Activated gamma-delta T cell treated with anti-CD3 and anti-CD28 coated beads, Interleukin-2, amount 50 U/mL, for 16 hours (primary cell): ENCODE results near the gene OTC.

Source experiments
- DNase-seq: peaks from one replicate; pipeline ENCODE4 v3.0.0-alpha.2; 2020; ENCODE audit warnings: low read depth

The OTC gene

GRCh38 chrX:38357747-38358673, 5.6 kb downstream of the OTC start:
- no peak for DNase-seq

- no peak for DNase-seq
Measured at GRCh38 chrX:38363046-38363445, 10.6 kb downstream of the OTC start.

GRCh38 chrX:38365954-38366353, 13.6 kb downstream of the OTC start:
- no peak for DNase-seq

- no peak for DNase-seq
Measured at GRCh38 chrX:38368774-38369173, 16.4 kb downstream of the OTC start.

GRCh38 chrX:38371641-38372040, 19.2 kb downstream of the OTC start:
- no peak for DNase-seq

GRCh38 chrX:38374431-38374830, 22.0 kb downstream of the OTC start:
- no peak for DNase-seq

- DNase-seq = no peak
Measured at GRCh38 chrX:38375891-38376290, 23.5 kb downstream of the OTC start.

- DNase-seq = no peak
Measured at GRCh38 chrX:38376747-38377146, 24.3 kb downstream of the OTC start.

- no peak for DNase-seq
Measured at GRCh38 chrX:38379088-38379487, 26.7 kb downstream of the OTC start.

- DNase-seq = no peak
Measured at GRCh38 chrX:38382663-38383062, 30.3 kb downstream of the OTC start.

GRCh38 chrX:38400389-38400910, 48.0 kb downstream of the OTC start:
- DNase-seq = no peak

GRCh38 chrX:38402118-38402517, 49.7 kb downstream of the OTC start:
- no peak for DNase-seq

GRCh38 chrX:38403834-38404233, 51.4 kb downstream of the OTC start:
- DNase-seq = no peak

- no peak for DNase-seq
Measured at GRCh38 chrX:38407126-38407525, 54.7 kb downstream of the OTC start.

GRCh38 chrX:38409289-38409688, 56.9 kb downstream of the OTC start:
- no peak for DNase-seq

- DNase-seq = no peak
Measured at GRCh38 chrX:38426785-38427184, 74.4 kb downstream of the OTC start.

GRCh38 chrX:38431525-38431924, 79.1 kb downstream of the OTC start:
- DNase-seq = no peak

- no peak for DNase-seq
Measured at GRCh38 chrX:38435130-38435529, 82.7 kb downstream of the OTC start.

GRCh38 chrX:38437093-38437492, 84.7 kb downstream of the OTC start:
- DNase-seq = no peak

- no peak for DNase-seq
Measured at GRCh38 chrX:38438321-38438720, 85.9 kb downstream of the OTC start.

GRCh38 chrX:38452603-38453002, 100.2 kb downstream of the OTC start:
- no peak for DNase-seq

GRCh38 chrX:38458071-38458470, 105.7 kb downstream of the OTC start:
- no peak for DNase-seq

GRCh38 chrX:38462257-38462656, 109.9 kb downstream of the OTC start:
- DNase-seq = no peak

GRCh38 chrX:38465686-38466085, 113.3 kb downstream of the OTC start:
- no peak for DNase-seq
